HFFc6 (cell line): ENCODE data around the gene IQCE. TPM values are rescaled to one million over a fixed set of nuclear protein-coding genes. Genes with fewer than 3 reads are reported as not detected.

Source experiments
- DNase-seq: peaks from one replicate; pipeline ENCODE4 v3.0.0-alpha.2; 2018
- H3K27ac Mint-ChIP-seq: 2 replicates; pipeline ENCODE4 v1.8.0; 2020; ENCODE audit warnings: mild to moderate bottlenecking, mixed read lengths
- H3K27me3 Mint-ChIP-seq: 2 replicates; pipeline ENCODE4 v1.8.0; 2021; ENCODE audit warnings: mild to moderate bottlenecking, moderate library complexity, mixed read lengths; ENCODE audit not compliant: insufficient read depth
- H3K36me3 Mint-ChIP-seq: 2 replicates; pipeline ENCODE4 v1.8.0; 2021; ENCODE audit warnings: low read depth, mixed read lengths
- H3K4me1 Mint-ChIP-seq: 2 replicates; pipeline ENCODE4 v1.8.0; 2020; ENCODE audit warnings: low read depth, mixed read lengths
- H3K4me3 Mint-ChIP-seq: 2 replicates; pipeline ENCODE4 v1.8.0; 2020; ENCODE audit warnings: mild to moderate bottlenecking, moderate library complexity, mixed read lengths
- H3K9me3 Mint-ChIP-seq: 2 replicates; pipeline ENCODE4 v1.8.0; 2020; ENCODE audit warnings: mild to moderate bottlenecking, mixed read lengths
- CTCF ChIP-seq: fragments of 200-600 bp; sonication (generic); IDR thresholded peaks from 2 replicates; pipeline ENCODE4 v1.5.0; 2021; ENCODE audit warnings: antibody characterized with exemption, mild to moderate bottlenecking
- total RNA-seq, 6 experiments: library from RNA; stranded (reverse); fragmentation: NEBNext Ultra II Directional; extraction: Animal tissue kit (Norgen Biotek cat#: 25700); gene quantifications; 2 replicates in 1 of 6; 3 replicates in 5 of 6; pipeline ENCODE4 v1.2.3, GENCODE V29; 2021

IQCE gene
- total RNA-seq, 6 experiments from 2014 or later, result 14.9 to 18.1 (median 17.0) TPM

- Mint-ChIP-seq H3K9me3 (no peaks in the 10 kb centered on the region), H3K4me1 (peaks cover 18% of the 10 kb centered on the region), H3K36me3 (no peaks in the 10 kb centered on the region), H3K4me3 (no peak overlapping the region), H3K27ac (no peak overlapping the region), H3K27me3 (no peaks in the 10 kb centered on the region; the same call in 1 of the 2 replicates)
- no peak for DNase-seq
- TF ChIP-seq CTCF, result no peak
These were observed 47.0 kb upstream of the IQCE start for GRCh38 chr7:2511769-2512168.

- DNase-seq, result no peak
- H3K4me1 Mint-ChIP-seq, result peaks cover 23% of the 10 kb centered on the region
- H3K27ac Mint-ChIP-seq, result no peak overlapping the region
- no peaks in the 10 kb centered on the region for H3K9me3 Mint-ChIP-seq
- no peak for TF ChIP-seq CTCF
- no peak overlapping the region for H3K4me3 Mint-ChIP-seq
- H3K27me3 Mint-ChIP-seq, result no peaks in the 10 kb centered on the region; the same call in 1 of the 2 replicates
- no peaks in the 10 kb centered on the region for H3K36me3 Mint-ChIP-seq
These were observed 46.6 kb upstream of the IQCE start for GRCh38 chr7:2512179-2512661.

GRCh38 chr7:2512713-2513112, 46.1 kb upstream of the IQCE start:
- H3K4me1 Mint-ChIP-seq, result peaks cover 28% of the 10 kb centered on the region
- H3K27ac Mint-ChIP-seq, result no peak overlapping the region
- no peaks in the 10 kb centered on the region for H3K36me3 Mint-ChIP-seq
- TF ChIP-seq CTCF, result no peak
- H3K4me3 Mint-ChIP-seq, result no peak overlapping the region
- DNase-seq, result no peak
- no peaks in the 10 kb centered on the region; the same call in 1 of the 2 replicates for H3K27me3 Mint-ChIP-seq
- no peaks in the 10 kb centered on the region for H3K9me3 Mint-ChIP-seq

DNA sequence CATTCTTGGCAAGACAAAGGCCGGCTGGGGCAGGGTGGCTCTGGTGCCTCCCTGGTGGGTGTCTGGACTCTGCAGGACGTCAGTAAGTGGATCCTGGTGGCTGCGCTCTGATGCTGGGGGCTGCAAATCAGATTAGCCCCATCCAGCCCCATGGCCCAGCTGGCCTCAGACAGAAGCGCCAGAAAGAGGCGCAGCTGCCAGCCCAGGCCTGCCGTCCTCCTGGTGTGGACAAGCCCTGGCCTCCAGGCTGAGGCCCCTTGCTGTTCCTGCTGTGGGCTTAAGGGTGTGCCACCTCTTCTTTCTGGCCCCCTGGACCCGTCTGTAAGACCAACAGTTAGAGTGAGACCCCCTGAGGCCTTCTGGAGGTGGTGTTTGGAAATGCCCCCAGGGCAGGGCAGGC, 45.1 kb upstream of the IQCE start:
- no peak for DNase-seq
- peaks cover 29% of the 10 kb centered on the region for H3K4me1 Mint-ChIP-seq
- H3K36me3 Mint-ChIP-seq, result no peaks in the 10 kb centered on the region
- TF ChIP-seq CTCF, result no peak
- no peaks in the 10 kb centered on the region for H3K9me3 Mint-ChIP-seq
- H3K4me3 Mint-ChIP-seq, result no peak overlapping the region
- no peak overlapping the region for H3K27ac Mint-ChIP-seq
- no peaks in the 10 kb centered on the region; the same call in 1 of the 2 replicates for H3K27me3 Mint-ChIP-seq

GRCh38 chr7:2514473-2515423, 44.0 kb upstream of the IQCE start:
- Mint-ChIP-seq H3K27ac (no peak overlapping the region), H3K27me3 (no peaks in the 10 kb centered on the region; the same call in 1 of the 2 replicates), H3K4me1 (peaks cover 24% of the 10 kb centered on the region), H3K36me3 (no peaks in the 10 kb centered on the region), H3K9me3 (no peaks in the 10 kb centered on the region), H3K4me3 (no peak overlapping the region)
- no peak for DNase-seq
- TF ChIP-seq CTCF, result no peak
